Nasal cavity respiratory epithelium epithelial cell of viscerocranial mucosa (primary cell): ENCODE measurements around the gene ACVRL1. TPM values are rescaled to one million over a fixed set of nuclear protein-coding genes. Genes with fewer than 3 reads are reported as not detected.

Experiments
- total RNA-seq: library from RNA; depleted of rRNA; stranded (reverse); fragments of >200 nt; gene quantifications from 2 replicates; pipeline ENCODE4 v1.2.3, GENCODE V29; 2014

ACVRL1 gene
- not detected in 2 replicates for total RNA-seq

GRCh38 chr12:51907083-51907855 lies at the start of gene ACVRL1:
TSS of gene ACVRL1 (plus strand) at chr12:51907504. CDS start at chr12:51912475, 4,971 bp downstream.

GRCh38 chr12:51887476-51888315 lies 19.6 kb upstream of the ACVRL1 start, which contains the start of gene ANKRD33:
TSS of gene ANKRD33 (plus strand) at chr12:51888103. CDS start at chr12:51888187, 84 bp downstream.

DNA sequence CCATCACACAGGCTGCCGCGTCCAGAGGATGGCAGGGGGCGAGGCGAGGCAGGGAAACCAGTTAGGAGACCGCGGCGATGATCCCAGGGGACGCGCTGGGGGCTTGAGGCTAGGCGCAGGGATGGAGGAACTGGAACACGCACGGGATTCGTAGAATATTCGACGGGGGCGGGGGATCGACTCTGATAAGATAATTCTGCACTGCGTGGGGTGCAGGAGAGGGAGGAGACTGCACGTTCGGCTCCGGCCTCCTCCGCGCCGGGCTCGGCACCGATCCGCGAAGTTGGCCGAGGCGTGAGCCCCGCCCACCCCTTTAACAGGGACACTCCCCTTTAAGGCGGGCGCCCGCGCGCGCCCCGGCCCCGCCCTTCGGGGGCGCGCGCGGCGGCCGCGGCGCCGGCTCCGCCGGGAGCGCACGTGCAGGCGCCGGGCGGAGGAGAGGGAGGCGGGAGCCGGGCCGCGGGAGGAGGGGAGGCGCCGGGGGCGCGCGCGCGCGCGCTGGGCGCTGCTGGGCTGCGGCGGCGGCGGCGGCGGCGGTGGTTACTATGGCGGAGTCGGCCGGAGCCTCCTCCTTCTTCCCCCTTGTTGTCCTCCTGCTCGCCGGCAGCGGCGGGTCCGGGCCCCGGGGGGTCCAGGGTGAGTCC lies 44.0 kb downstream of the ACVRL1 start, which contains the start of gene ACVR1B:
Gene ACVR1B (plus strand): TSS at position 501 of the 644 bp plus-strand sequence. CDS start 45 bp downstream, at position 546.

Other genes starting within 250 kb of the ACVRL1 start
- under 0.01 TPM in 1 of 2 replicates, not detected in the other for gene FIGNL2, start 58.8 kb upstream of the ACVRL1 start, total RNA-seq
- not detected in 2 replicates for gene ANKRD33, start 19.4 kb upstream of the ACVRL1 start, total RNA-seq
- gene ACVR1B, start 44.2 kb downstream of the ACVRL1 start, total RNA-seq, result 22.2 and 23.1 TPM in 2 replicates
- under 0.01 TPM in 1 of 2 replicates, not detected in the other for gene TAMALIN, start 99.4 kb downstream of the ACVRL1 start, total RNA-seq
- gene NR4A1, start 143.9 kb downstream of the ACVRL1 start, total RNA-seq, result 0.28 and 0.68 TPM in 2 replicates
- 84.5 and 144 TPM in 2 replicates for gene ATG101, start 162.5 kb downstream of the ACVRL1 start, total RNA-seq
- under 0.01 TPM in 1 of 2 replicates, not detected in the other for gene SMIM41, start 172.2 kb downstream of the ACVRL1 start, total RNA-seq